Brain pericyte (primary cell): Measurements from ENCODE around the gene ZBTB12.
"Not testable (repeated sequence)": the region's sequence is repeated elsewhere in the genome, so short reads cannot be mapped to it uniquely, and the experiment has no call there.

ENCODE experiments used
- DNase-seq: peaks from one replicate; pipeline ENCODE4 v3.0.0-alpha.2; 2012; ENCODE audit warnings: low read depth, low spot score

Gene ZBTB12

GRCh38 chr6:31920811-31921210, 18.9 kb upstream of the ZBTB12 start:
- DNase-seq, result no peak

GRCh38 chr6:31919624-31920303, 17.9 kb upstream of the ZBTB12 start:
- no peak for DNase-seq

- no peak for DNase-seq
These were observed 16.3 kb upstream of the ZBTB12 start for GRCh38 chr6:31918069-31918720.

- DNase-seq, result no peak
These were observed 13.9 kb upstream of the ZBTB12 start for GRCh38 chr6:31915756-31916155.

- no peak for DNase-seq
These were observed 13.5 kb upstream of the ZBTB12 start for GRCh38 chr6:31915351-31915750.

- no peak for DNase-seq
These were observed 10.1 kb upstream of the ZBTB12 start for GRCh38 chr6:31911826-31912585.

- DNase-seq, result not testable (repeated sequence)
These were observed 7.4 kb upstream of the ZBTB12 start for GRCh38 chr6:31909298-31909697.

- no peak for DNase-seq
These were observed 6.9 kb upstream of the ZBTB12 start for GRCh38 chr6:31908791-31909190.

GRCh38 chr6:31908255-31908654, 6.4 kb upstream of the ZBTB12 start:
- not testable (repeated sequence) for DNase-seq

GRCh38 chr6:31907158-31907813, 5.4 kb upstream of the ZBTB12 start:
- DNase-seq, result no peak

GRCh38 chr6:31906727-31907126, 4.8 kb upstream of the ZBTB12 start:
- not testable (repeated sequence) for DNase-seq

- DNase-seq, result no peak
These were observed 4.2 kb upstream of the ZBTB12 start for GRCh38 chr6:31906122-31906521.

GRCh38 chr6:31905041-31905440, 3.2 kb upstream of the ZBTB12 start:
- DNase-seq, result no peak

GRCh38 chr6:31903957-31904356, 2.1 kb upstream of the ZBTB12 start:
- DNase-seq, result no peak

- no peak for DNase-seq
These were observed 402 bp downstream of the ZBTB12 start for GRCh38 chr6:31901415-31901952.

GRCh38 chr6:31900917-31901414, 920 bp downstream of the ZBTB12 start:
- no peak for DNase-seq

GRCh38 chr6:31899882-31900722, 1.8 kb downstream of the ZBTB12 start:
- no peak for DNase-seq

GRCh38 chr6:31899215-31899614, 2.7 kb downstream of the ZBTB12 start:
- no peak for DNase-seq

GRCh38 chr6:31898383-31899011, 3.4 kb downstream of the ZBTB12 start:
- no peak for DNase-seq
